MM.1S (cell line): Measurements from ENCODE around the gene LRRC27.

Experiments used
- DNase-seq: peaks from one replicate; pipeline ENCODE4 v3.0.0-alpha.2; 2015
- H2AFZ ChIP-seq: fragments of 300-600 bp; sonication (generic); 2 replicates; pipeline ENCODE4 v1.6.0; 2016; ENCODE audit warnings: antibody characterized with exemption, low read length
- H3F3A ChIP-seq: fragments of 300-600 bp; sonication (generic); 2 replicates; pipeline ENCODE4 v1.6.1; 2016; ENCODE audit warnings: mild to moderate bottlenecking, antibody characterized with exemption, low read length, moderate library complexity, mixed read lengths; ENCODE audit not compliant: insufficient read depth
- H3K27ac ChIP-seq: fragments of 300-600 bp; sonication (generic); 2 replicates; pipeline ENCODE4 v1.5.1; 2016; ENCODE audit warnings: mild to moderate bottlenecking, low read length
- H3K27me3 ChIP-seq: fragments of 300-600 bp; sonication (generic); replicated peaks from 2 replicates; pipeline ENCODE4 v1.6.0; 2016; ENCODE audit warnings: low read length; ENCODE audit not compliant: insufficient read depth
- H3K36me3 ChIP-seq: fragments of 300-600 bp; sonication (generic); replicated peaks from 2 replicates; pipeline ENCODE4 v1.6.1; 2016; ENCODE audit warnings: mild to moderate bottlenecking, low read length, mixed read lengths; ENCODE audit not compliant: insufficient read depth
- H3K4me1 ChIP-seq: fragments of 300-600 bp; sonication (generic); 2 replicates; pipeline ENCODE4 v1.6.1; 2016; ENCODE audit warnings: low read length, mixed read lengths
- H3K4me2 ChIP-seq: fragments of 300-600 bp; sonication (generic); 2 replicates; pipeline ENCODE4 v1.6.0; 2016; ENCODE audit warnings: low read depth, low read length
- H3K4me3 ChIP-seq: fragments of 300-600 bp; sonication (generic); 2 replicates; pipeline ENCODE4 v1.5.1; 2016; ENCODE audit warnings: low read length, mixed read lengths
- H3K79me2 ChIP-seq: fragments of 300-600 bp; sonication (generic); 2 replicates; pipeline ENCODE4 v1.6.1; 2016; ENCODE audit warnings: mixed run types, low read length, mixed read lengths
- H3K9ac ChIP-seq: fragments of 300-600 bp; sonication (generic); 2 replicates; pipeline ENCODE4 v1.6.1; 2016; ENCODE audit warnings: low read length, mixed read lengths
- H3K9me2 ChIP-seq: fragments of 300-600 bp; sonication (generic); replicated peaks from 2 replicates; pipeline ENCODE4 v1.6.1; 2016; ENCODE audit warnings: mild to moderate bottlenecking, low read length, mixed read lengths; ENCODE audit not compliant: insufficient read depth
- H3K9me3 ChIP-seq: fragments of 300-600 bp; sonication (generic); replicated peaks from 2 replicates; pipeline ENCODE4 v1.6.1; 2016; ENCODE audit warnings: mild to moderate bottlenecking, low read length, mixed read lengths; ENCODE audit not compliant: insufficient read depth
- H4K20me1 ChIP-seq: fragments of 300-600 bp; sonication (generic); 2 replicates; pipeline ENCODE4 v1.6.1; 2016; ENCODE audit warnings: mild to moderate bottlenecking, low read length, moderate library complexity, mixed read lengths; ENCODE audit not compliant: insufficient read depth
- CTCF ChIP-seq: fragments of 300-600 bp; sonication (generic); IDR thresholded peaks from 2 replicates; pipeline ENCODE4 v1.5.1; 2016; ENCODE audit warnings: antibody characterized with exemption, low read length, mixed read lengths
- EZH2 ChIP-seq: fragments of 300-600 bp; sonication (generic); optimal IDR thresholded peaks from 2 replicates; pipeline ENCODE3; 2017; ENCODE audit warnings: low read depth, mild to moderate bottlenecking, antibody characterized with exemption, low read length, mixed read lengths
- EZH2phosphoT487 ChIP-seq: fragments of 300-600 bp; sonication (generic); IDR thresholded peaks from 2 replicates; pipeline ENCODE4 v1.6.1; 2018; ENCODE audit warnings: antibody characterized with exemption, low read length

Gene LRRC27

GRCh38 chr10:132321726-132322125 lies 10.3 kb upstream of the LRRC27 start:
- no peaks in the 10 kb centered on the region for H3K9me3 ChIP-seq
- no peak overlapping the region for H3K9ac ChIP-seq
- no peaks in the 10 kb centered on the region for H3K9me2 ChIP-seq
- no peak overlapping the region for H3K4me3 ChIP-seq
- DNase-seq: no peak
- H3K4me2 ChIP-seq: no peak overlapping the region
- no peak overlapping the region for H3K27ac ChIP-seq
- no peaks in the 10 kb centered on the region for H3K4me1 ChIP-seq
- no peaks in the 10 kb centered on the region for H3F3A ChIP-seq
- no peaks in the 10 kb centered on the region for H3K79me2 ChIP-seq
- no peak overlapping the region for H2AFZ ChIP-seq
- no peaks in the 10 kb centered on the region for H3K36me3 ChIP-seq
- H4K20me1 ChIP-seq: no peaks in the 10 kb centered on the region
- H3K27me3 ChIP-seq: no peaks in the 10 kb centered on the region
- TF ChIP-seq CTCF: no peak
- TF ChIP-seq EZH2: no peak
- no peak for TF ChIP-seq EZH2phosphoT487

GRCh38 chr10:132322586-132323048 lies 9.4 kb upstream of the LRRC27 start:
- Histone ChIP-seq H3K9ac (no peak overlapping the region), H3K36me3 (no peaks in the 10 kb centered on the region), H3K9me3 (no peaks in the 10 kb centered on the region), H3F3A (no peaks in the 10 kb centered on the region), H4K20me1 (no peaks in the 10 kb centered on the region), H3K9me2 (no peaks in the 10 kb centered on the region), H3K4me2 (no peak overlapping the region), H3K4me3 (no peak overlapping the region), H3K27me3 (no peaks in the 10 kb centered on the region), H2AFZ (no peak overlapping the region), H3K27ac (no peak overlapping the region), H3K4me1 (no peaks in the 10 kb centered on the region), H3K79me2 (no peaks in the 10 kb centered on the region)
- TF ChIP-seq CTCF (no peak), EZH2 (no peak), EZH2phosphoT487 (no peak)
- no peak for DNase-seq

- Histone ChIP-seq H2AFZ (no peak overlapping the region), H4K20me1 (no peaks in the 10 kb centered on the region), H3K4me1 (no peaks in the 10 kb centered on the region), H3K9me2 (no peaks in the 10 kb centered on the region), H3K27ac (no peak overlapping the region), H3K4me2 (no peak overlapping the region), H3K27me3 (no peaks in the 10 kb centered on the region), H3K9ac (no peak overlapping the region), H3K4me3 (no peak overlapping the region), H3K79me2 (peaks cover 6% of the 10 kb centered on the region), H3K36me3 (no peaks in the 10 kb centered on the region), H3F3A (no peaks in the 10 kb centered on the region), H3K9me3 (no peaks in the 10 kb centered on the region)
- TF ChIP-seq EZH2 (no peak), EZH2phosphoT487 (no peak), CTCF (no peak)
- DNase-seq: no peak
Measured at GRCh38 chr10:132324186-132324585, 7.8 kb upstream of the LRRC27 start.
